Endothelial cell (in vitro differentiated cells): ENCODE results near the gene RNASE11. TPM values are rescaled to one million over a fixed set of nuclear protein-coding genes. Genes with fewer than 3 reads are reported as not detected.

Experiments
- DNase-seq: peaks from one replicate; pipeline ENCODE4 v3.0.0; 2021; ENCODE audit warnings: low spot score
- H3K27ac Mint-ChIP-seq: one replicate; pipeline ENCODE4 v1.8.0; 2021; ENCODE audit warnings: mixed read lengths, inconsistent platforms; ENCODE audit not compliant: unreplicated experiment
- H3K27me3 Mint-ChIP-seq: one replicate; pipeline ENCODE4 v1.8.0; 2021; ENCODE audit warnings: mild to moderate bottlenecking, moderate library complexity, mixed read lengths, inconsistent platforms; ENCODE audit not compliant: unreplicated experiment
- H3K36me3 Mint-ChIP-seq: one replicate; pipeline ENCODE4 v1.8.0; 2021; ENCODE audit warnings: mild to moderate bottlenecking, low read depth, mixed read lengths, inconsistent platforms; ENCODE audit not compliant: unreplicated experiment
- H3K4me1 Mint-ChIP-seq: one replicate; pipeline ENCODE4 v1.8.0; 2021; ENCODE audit warnings: mild to moderate bottlenecking, mixed read lengths, inconsistent platforms; ENCODE audit not compliant: unreplicated experiment
- H3K4me3 Mint-ChIP-seq: one replicate; pipeline ENCODE4 v1.8.0; 2021; ENCODE audit warnings: mild to moderate bottlenecking, mixed read lengths, inconsistent platforms; ENCODE audit not compliant: unreplicated experiment
- H3K9me3 Mint-ChIP-seq: one replicate; pipeline ENCODE4 v1.8.0; 2021; ENCODE audit warnings: mixed read lengths, inconsistent platforms; ENCODE audit not compliant: unreplicated experiment
- total RNA-seq: library from RNA; stranded (reverse); fragmentation: NEBNext Ultra II Directional; extraction: Animal tissue kit (Norgen Biotek cat#: 25700); gene quantifications from one replicate; pipeline ENCODE4 v1.2.1, GENCODE V29; 2021; ENCODE audit not compliant: unreplicated experiment
- TF ChIP-seq, protein P1 (sequence below): fragments of 200-600 bp; sonication (generic); IDR thresholded peaks from one replicate; pipeline ENCODE4 v1.5.0; 2021; ENCODE audit warnings: antibody characterized with exemption; ENCODE audit not compliant: unreplicated experiment

Gene RNASE11
- total RNA-seq, 1 donor from 2014 or later: 0.31 TPM

DNA sequence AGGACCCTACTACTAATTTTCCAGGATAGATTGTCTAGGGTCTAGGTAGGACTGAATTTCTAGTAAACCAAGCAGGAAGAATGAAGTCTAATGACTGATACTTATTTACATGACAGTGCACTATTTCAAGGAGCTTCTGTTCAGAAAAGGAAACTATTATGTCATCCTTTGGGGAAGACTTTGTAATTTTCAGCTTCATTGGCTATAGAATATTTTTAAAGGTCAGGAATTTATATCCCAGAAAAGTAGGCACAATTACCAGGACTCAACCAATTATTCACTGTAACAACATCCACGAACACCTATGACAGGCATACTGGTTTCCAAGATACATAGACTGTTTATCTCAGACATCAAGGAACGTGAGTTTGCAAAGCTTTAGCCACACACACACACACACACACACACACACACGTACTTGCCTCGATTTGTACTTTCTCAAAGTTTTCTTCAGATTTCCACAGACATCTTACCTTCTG lies 30.5 kb upstream of the RNASE11 start:
- Mint-ChIP-seq H3K9me3 (no peaks in the 10 kb centered on the region), H3K4me1 (peaks cover 39% of the 10 kb centered on the region), H3K36me3 (no peaks in the 10 kb centered on the region), H3K27me3 (peaks cover 2% of the 10 kb centered on the region), H3K27ac (no peak overlapping the region), H3K4me3 (no peak overlapping the region)
- no peak for DNase-seq
- TF ChIP-seq, protein P1, sequence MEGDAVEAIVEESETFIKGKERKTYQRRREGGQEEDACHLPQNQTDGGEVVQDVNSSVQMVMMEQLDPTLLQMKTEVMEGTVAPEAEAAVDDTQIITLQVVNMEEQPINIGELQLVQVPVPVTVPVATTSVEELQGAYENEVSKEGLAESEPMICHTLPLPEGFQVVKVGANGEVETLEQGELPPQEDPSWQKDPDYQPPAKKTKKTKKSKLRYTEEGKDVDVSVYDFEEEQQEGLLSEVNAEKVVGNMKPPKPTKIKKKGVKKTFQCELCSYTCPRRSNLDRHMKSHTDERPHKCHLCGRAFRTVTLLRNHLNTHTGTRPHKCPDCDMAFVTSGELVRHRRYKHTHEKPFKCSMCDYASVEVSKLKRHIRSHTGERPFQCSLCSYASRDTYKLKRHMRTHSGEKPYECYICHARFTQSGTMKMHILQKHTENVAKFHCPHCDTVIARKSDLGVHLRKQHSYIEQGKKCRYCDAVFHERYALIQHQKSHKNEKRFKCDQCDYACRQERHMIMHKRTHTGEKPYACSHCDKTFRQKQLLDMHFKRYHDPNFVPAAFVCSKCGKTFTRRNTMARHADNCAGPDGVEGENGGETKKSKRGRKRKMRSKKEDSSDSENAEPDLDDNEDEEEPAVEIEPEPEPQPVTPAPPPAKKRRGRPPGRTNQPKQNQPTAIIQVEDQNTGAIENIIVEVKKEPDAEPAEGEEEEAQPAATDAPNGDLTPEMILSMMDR: no peak

DNA sequence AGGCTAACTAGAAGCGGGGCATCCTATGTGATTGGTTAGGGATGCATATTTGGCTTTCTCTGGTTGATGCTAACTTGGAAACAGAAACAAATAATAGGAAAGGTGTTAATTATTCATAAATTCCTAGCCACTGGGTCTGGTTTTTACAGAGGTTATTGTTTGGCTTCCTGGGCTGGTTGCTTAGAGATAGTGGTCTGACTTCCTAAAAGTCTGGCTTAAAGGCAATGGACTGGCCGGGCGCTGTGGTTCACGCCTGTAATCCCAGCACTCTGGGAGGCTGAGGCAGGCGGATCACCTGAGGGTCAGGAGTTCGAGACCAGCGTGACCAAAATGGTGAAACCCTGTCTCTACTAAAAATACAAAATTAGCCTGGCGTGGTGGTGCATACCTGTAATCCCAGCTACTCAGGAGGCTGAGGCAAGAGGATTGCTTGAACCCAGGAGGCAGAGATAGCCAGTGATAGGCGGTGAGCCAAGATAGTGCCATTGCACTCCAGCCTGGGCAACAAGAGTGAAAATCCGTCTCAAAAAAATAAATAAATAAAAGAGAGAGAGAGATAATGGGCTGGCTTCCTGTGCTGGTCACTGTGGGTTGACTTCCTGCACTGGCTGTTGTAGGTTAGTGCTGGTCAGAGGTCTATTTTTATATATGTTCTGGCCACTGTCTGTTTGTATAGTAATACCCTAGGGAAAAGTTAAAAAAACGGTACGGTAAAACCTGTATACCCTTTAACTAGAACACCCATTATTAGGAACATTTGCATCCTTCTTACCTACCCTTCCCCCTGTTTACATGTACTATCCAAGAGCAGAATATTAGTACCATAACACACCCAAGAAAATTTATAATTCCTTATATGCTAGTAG lies 29.6 kb upstream of the RNASE11 start:
- TF ChIP-seq, protein P1: no peak
- Mint-ChIP-seq H3K36me3 (no peaks in the 10 kb centered on the region), H3K4me3 (no peak overlapping the region), H3K27me3 (peaks cover 2% of the 10 kb centered on the region), H3K27ac (no peak overlapping the region), H3K4me1 (peaks cover 31% of the 10 kb centered on the region), H3K9me3 (no peaks in the 10 kb centered on the region)
- no peak for DNase-seq

DNA sequence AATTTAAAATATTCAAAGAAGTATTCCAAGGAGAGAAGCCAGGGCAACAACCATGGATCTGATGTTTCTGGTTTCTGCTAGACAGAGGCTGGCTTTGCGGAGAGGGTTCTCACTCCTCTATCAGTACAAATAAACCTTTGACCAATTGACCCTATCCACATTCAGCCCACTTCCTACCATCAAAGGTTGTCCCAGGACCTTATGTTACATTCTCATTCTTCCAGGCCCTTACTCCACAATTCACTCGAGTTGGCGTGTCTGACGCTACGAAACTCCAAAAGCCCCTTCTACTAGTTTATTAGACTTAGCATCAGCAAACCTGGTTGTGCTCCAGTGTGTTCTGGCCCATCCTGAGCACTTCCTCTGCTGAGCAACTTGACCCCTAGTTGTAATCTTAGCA lies 28.2 kb upstream of the RNASE11 start:
- H3K27ac Mint-ChIP-seq: no peak overlapping the region
- no peaks in the 10 kb centered on the region for H3K9me3 Mint-ChIP-seq
- TF ChIP-seq, protein P1: no peak
- peaks cover 22% of the 10 kb centered on the region for H3K4me1 Mint-ChIP-seq
- no peak overlapping the region for H3K4me3 Mint-ChIP-seq
- no peak for DNase-seq
- no peaks in the 10 kb centered on the region for H3K27me3 Mint-ChIP-seq
- no peaks in the 10 kb centered on the region for H3K36me3 Mint-ChIP-seq

DNA sequence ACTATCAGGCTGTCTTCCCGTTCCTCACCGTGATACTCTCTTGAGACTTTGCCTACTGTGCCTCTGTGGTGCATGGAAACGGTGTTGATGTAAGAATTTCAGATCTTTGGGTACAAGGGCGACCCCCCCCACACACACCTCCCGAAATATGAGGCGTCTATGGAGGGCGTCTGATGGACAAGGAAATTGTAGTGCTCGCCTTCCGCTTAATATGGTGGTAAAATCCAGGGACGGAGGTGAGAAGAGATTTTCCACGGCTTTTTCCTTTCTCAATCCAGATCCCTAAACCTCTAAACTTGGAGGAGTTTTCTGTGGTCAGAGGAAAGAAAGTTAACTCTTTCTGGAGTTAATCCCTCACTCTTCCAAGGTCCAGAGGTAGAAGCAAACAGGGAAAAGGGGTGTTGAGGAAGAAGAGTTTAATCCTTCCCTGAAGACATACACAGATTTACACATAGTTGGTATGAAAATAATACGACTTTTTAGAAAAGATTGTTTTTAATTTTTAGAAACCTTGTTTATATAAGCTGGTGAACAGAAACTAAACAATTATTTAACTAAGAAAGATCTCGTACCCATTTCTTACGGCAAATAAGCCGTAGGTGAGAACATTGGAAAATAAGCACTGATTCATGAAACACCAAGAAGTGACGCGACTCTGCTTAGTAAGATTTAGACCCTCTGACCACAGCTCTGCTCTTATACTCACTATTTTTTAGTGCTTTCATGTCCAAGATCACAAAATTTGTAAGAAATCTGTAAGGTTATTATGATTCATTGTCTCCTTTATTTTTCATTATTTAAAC lies 26.4 kb upstream of the RNASE11 start:
- TF ChIP-seq, protein P1: no peak
- no peaks in the 10 kb centered on the region for H3K27me3 Mint-ChIP-seq

More for the DNA sequence above, 26.4 kb upstream of the RNASE11 start:
- peak; percentile 26 for DNase-seq
- Mint-ChIP-seq H3K36me3 (no peaks in the 10 kb centered on the region), H3K4me1 (peaks cover 17% of the 10 kb centered on the region), H3K9me3 (no peaks in the 10 kb centered on the region), H3K4me3 (no peak overlapping the region), H3K27ac (no peak overlapping the region)
